Right renal pelvis (tissue), 4 donors: ENCODE results near the gene OR2V1. TPM values are rescaled to one million over a fixed set of nuclear protein-coding genes. Genes with fewer than 3 reads are reported as not detected.
"Not testable (repeated sequence)": the region's sequence is repeated elsewhere in the genome, so short reads cannot be mapped to it uniquely, and the experiment has no call there.

Experiments used
- DNase-seq, 4 donors: peaks; one replicate each; pipeline ENCODE4 v3.0.0-alpha.2; 2013; ENCODE audit warnings: low read depth in 4 of 4, low spot score in 3 of 4, missing footprints in 1 of 4
- polyA plus RNA-seq, 4 donors: library from polyadenylated mRNA; unstranded; fragments of 120-200 nt; gene quantifications; one replicate each; pipeline ENCODE4 v1.2.1, GENCODE V29; 2013; ENCODE audit not compliant: insufficient read length in 4 of 4

OR2V1 gene
- polyA plus RNA-seq, 4 donors, result 0.03 TPM; not detected in 3

DNA sequence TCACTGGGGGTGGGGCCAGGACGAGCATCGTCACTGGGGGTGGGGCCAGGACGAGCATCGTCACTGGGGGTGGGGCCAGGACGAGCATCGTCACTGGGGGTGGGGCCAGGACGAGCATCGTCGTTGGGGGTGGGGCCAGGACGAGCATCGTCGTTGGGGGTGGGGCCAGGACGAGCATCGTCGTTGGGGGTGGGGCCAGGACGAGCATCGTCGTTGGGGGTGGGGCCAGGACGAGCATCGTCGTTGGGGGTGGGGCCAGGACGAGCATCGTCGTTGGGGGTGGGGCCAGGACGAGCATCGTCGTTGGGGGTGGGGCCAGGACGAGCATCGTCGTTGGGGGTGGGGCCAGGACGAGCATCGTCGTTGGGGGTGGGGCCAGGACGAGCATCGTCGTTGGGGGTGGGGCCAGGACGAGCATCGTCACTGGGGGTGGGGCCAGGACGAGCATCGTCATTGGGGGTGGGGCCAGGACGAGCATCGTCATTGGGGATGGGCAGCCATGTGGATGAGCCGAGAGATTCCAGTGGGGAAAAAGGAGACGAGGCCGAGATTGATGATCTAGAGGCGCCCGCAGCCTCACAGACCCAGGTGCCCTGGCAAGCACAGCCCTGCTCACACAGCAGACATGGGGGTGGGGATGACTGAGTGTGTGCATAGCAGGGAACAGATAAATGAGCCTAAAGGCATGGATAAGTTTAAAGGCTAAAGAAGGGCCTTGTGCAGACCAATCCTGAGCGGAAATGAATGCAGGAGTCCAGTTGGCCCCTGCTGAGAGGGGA is 30.0 kb upstream of the OR2V1 start:
- DNase-seq, result not testable (repeated sequence)

DNA sequence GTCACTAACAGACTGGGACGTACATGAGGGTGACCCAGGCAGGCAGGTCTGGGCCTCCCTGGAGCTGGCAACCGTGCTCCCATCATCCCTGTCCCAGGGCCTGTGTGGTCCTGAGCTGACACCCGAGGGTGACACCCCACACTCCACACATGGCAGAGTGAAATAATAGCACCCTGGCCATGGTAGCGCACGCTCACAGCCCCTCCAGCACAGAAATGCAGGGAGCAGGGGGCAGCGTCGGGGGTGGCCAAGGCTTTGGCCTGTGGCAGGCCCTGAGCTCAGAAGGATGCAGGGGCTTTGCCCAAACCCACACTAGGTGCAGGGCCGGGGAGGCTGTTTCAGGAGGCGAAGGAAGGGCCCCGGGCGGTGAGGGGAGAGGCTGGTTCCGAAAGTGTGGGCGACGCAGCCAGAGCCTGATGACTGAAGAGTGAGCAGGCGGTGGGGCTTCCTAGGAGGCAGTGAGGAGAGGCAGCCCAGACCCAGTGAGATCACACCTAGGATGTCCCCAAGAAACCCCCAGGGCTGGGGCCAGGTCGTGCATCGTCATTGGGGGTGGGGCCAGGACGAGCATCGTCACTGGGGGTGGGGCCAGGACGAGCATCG is 29.3 kb upstream of the OR2V1 start:
- no peak for DNase-seq

DNA sequence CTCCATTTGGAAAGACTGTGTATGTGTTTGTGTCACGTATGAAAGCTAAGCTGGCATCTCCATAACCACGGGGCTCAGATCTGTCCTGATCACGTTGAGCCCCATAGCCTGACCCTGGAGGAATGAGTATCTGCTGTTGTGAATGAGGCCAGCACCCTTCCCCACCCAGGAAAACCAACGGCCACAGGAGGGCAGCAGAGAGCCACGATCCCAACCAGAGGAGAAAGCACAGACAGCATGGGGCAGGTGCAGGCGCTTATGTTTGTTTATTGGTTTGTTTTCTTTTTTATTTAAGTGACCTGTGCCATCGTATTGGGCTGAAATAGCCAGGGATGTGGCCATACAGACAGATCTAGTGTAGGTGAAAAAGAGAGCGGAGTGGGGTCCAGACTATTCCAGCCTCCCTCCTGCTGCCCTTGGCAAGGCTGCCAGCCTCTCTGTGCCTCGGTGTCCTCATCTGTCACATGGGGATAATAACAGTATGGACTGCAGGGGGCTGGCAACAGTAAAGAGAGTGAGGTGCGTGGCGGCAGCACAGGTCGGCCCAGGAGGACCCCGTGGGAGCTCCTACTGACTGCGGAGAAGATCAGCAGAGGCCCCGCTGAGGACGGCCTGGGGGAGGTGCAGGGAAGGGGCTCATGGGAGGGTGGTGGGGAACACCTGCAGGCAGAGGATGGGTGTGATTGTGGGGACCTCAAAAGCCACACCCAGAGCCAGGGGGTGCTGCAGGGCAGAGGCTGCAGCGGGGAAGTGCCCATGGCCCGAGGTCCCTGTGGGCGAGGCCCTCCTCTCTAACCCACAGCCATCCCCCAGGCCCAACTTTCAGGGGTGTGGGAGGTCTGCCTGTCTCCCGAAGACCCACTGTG is 28.6 kb upstream of the OR2V1 start:
- DNase-seq, result peak in 3 of 4 donors; percentile 64 to 73 (median 65)

DNA sequence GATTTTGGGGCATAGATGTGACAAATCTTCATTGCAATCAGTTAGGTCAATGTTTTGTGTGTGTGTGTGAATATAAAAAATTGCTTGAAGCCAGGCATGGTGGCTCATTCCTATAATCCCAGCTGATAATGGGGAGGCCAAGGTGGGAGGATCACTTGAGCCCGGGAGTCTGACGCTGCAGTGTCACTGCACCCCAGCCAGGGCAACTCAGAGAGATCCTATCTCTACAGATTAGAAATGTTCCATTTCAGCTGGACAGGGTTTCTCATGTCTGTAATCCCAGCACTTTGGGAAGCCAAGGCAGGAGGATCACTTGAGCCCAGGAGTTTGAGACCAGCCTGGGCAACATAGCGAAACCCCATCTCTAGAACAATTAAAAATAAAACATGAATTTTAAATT is 27.9 kb upstream of the OR2V1 start:
- DNase-seq, result no peak

DNA sequence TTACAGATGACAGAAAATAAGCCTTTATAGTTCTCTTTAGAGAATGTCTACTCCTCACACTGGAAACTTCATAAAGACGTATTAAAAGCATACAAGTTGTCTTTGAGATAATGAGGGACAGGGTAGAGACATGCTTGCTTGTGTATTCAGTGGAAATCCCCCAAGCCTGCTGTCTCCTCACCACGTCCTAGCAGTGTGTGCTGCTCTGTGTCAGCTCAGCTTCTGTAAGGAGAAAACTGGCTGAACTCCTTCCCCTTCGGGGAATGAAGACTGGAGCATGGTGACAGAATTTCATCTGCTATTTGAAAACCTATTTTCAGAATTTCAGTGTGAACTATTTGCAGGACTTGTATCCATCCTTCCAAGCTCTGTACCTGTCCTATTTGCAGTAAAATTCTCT is 25.8 kb upstream of the OR2V1 start:
- no peak for DNase-seq

DNA sequence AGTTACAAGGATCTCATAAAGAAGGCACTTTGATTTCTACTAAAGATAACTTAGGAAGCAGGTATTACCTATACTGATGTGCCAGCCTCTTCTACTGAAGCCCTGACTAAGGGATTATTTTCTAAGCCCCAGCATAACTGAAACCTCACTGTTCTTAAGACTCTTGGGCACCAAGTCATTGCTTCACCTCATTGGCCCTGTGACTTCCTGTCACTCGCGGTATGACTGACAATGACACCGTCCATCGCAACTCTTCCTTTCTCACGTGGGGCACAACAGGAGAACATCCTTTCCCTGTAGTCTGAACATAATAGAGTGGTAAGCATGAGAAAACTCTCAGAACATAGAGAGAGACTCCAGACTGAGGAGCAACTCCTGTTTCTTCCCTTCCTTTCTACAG is 22.8 kb upstream of the OR2V1 start:
- no peak for DNase-seq

DNA sequence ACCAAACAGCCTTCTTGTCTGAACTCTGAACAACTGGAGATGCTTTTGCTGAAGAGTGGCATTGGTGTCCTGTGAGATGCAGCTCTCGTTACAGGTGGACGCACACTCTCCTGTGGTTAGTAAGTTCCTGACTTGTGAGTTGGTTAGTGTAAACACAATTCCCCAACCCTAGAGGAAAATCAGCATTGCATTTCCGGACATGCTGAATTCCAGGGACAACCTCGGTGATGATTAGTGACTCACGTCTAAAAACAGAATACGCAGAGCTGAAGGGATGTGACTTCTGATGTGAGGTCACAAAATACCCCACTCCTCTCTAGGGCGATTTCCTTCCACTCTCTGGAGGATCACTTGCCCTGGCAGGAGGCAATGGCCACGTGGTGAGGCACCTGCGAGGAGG is 21.4 kb upstream of the OR2V1 start:
- DNase-seq, result no peak

DNA sequence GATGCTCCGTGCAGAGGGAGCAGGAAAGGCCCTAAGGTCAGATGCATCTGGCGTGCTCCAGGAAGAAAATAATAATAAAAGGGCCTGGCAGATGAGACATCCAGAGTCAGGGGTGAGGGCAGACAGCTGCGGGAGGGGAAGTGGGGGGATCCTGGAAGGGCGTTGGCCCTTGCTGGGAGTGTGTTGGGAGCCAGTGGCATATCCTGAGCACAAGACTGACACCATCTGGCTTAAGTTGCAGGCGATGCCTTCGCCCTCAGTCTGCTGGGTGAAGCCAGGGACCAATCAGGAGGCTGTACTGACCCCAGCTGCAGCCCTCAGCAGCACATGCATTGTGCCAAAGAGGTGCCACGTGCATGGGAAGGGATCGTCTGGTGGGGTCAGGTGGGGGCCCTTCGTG is 20.2 kb upstream of the OR2V1 start:
- DNase-seq, result no peak

DNA sequence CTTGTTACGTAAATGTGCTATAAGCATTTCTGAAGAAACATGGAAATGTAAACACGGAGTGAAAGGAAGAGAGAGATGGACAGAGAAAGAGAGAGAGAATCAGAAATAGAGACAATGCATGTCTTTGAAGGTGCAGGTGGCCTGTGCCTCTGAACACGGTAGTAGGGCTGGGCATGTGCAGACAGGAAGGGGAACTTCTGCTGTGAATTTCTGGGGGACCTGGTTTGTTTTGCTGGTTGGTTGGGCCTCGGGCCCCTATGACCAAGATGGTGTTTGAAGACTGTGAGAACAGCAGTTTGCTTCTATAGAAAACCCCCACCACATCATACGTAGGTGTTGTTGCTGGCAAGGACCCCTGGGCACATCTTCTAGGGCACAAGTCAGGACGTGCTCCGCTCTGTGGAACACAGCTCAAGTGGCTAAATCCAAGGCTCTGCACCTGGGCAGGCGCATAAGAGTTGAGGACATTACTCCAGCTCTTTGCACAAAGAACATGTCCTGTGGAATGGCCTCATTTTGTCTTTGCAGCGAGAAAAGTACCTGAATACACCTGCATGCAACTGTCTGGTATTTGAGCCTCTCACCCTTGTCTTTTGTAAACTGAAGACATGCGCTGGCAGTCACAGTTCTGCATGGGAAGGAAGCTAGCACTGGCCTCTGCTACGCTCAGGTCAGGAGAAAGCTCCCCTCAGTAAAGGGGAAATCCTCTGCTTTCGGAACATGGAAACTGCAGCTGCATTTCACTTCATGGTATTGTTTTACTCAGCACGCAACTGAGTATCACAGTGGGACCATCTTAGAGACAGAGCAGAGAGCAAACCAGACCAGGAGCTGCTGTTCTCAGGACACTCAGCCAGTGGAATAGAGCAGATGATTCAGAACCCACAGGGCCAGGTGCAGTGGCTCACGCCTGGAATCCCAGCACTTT is 19.1 kb upstream of the OR2V1 start:
- no peak for DNase-seq

DNA sequence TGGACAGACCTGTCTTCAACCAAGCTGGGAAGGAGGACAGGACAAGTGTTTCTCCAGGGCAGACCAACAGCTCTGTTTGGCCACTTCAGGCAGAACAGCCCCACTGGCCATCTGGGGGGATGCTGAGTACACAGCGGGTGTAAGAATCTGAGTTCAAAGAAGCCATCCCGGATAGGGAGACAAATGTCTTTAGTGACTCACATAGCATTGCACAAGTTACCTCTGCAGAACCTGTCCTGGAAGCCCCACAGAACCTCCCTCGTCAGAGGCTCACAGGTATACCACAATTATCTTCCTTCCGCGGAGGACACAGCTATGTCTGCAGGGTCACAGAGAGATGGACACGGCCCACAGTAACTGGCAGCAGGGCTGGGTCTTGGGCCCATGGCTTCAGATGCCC is 18.4 kb upstream of the OR2V1 start:
- no peak for DNase-seq

DNA sequence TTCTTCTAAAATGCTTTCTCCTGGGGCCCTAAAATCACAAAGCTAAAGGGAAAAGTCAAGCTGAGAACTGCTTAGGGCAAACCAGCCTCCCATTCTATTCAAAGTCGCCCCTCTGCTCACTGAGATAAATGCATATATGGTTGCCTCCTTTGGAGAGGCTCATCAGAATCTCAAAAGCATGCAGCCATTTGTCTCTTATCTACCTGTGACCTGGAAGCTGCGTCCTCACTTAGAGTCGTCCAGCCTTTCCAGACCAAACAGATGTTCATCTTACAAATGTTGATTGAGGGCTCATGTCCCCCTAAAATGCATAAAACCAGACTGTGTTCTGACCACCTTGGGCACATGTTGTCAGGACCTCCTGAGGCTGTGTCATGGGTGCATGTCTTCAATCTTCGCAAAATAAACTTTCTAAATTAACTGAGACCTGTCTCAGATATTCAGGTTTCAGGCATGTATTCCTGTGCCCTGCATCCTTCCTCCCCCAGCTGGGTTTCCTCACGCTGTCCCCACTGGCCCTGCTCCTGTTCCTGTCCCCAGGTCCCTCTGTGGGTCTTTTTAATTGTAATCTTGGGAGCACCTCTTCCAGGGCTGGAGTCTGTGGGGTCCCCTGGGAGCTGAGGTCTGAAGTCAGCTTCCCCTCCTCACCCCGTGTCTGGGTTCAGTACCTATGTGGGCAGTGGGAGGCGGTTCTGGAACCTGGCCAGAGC is 16.1 kb upstream of the OR2V1 start, which contains the start of gene OR2V2:
OR2V2 (plus strand) TSS at position 660 of the 710 bp plus-strand sequence. CDS start 7,357 bp downstream, outside the sequence.
- DNase-seq, result not testable (repeated sequence)

DNA sequence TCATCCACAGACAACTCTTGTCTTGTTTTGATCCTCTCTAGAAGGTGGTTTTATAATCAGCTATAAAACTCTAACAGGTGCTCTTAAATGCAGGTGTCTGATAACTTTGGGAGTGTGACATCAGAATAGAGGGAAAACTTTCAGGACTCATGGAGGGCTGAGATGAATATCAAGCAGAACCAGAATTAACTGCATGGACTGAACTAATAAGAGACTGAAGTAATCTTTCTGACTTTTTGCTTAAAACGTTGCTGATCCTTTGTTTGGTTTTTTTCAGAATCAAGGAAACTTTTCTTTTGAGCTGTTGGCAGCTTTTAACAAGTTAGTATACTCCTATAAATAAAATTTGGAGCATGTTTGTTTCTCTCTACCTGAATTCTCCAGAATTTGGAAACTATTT is 14.2 kb upstream of the OR2V1 start:
- no peak for DNase-seq

DNA sequence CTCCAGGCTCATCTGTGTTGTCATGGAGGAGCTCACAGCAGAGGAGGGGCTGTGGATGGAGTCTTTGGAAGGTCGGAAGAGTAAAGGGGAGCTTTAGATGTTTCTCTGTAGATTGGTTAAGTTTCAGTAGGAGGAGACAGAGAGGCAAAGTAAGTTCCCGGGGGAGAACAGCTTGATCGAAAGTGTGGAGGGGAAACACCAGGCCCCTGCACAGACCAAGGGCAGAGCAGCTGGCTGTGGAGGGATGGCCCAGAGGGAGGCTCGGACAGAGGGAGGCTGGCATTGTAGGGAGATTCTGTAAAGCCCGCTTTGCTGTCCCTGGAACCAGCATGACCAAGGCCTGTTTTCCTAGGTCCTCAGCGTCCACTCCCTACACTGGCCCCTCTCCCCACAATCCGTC is 11.1 kb upstream of the OR2V1 start:
- DNase-seq, result no peak

DNA sequence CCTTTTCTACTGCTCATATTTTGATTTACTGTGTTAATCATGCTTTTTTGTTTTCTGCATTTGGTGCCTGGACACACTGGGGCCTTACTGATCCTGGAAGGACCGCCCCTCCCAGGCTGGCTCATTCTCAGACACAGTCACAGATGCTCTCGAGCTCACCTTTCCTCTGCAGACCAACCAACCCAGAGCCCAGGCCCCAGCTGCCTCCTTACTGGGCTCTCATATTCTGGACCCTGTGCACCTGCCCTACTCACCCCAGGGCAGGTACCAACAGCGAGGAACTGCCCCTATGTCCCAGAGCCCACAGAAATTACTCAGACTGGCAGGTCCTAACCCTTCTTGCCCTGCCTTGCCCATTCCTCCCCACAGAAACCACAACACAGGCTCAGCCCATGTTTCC is 9.8 kb upstream of the OR2V1 start:
- no peak for DNase-seq

DNA sequence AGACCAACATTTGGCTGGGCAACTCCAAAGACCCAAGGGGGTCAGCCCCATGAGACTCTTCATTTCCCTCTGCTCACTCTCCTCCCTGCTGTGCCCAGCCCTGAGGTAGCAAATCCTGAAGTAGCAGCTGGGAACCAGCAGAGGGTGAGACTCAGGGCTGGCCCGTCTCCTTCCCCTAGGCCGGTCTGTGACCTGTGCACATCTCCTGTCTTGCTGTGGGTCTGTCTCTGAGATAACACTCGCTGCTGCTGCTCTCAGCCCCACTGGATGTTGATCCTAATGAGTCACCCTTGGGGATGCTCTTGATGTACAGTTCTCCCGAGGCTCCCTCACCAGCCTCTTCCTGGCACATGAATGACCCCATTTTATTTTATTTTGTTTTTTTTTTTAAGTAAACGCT is 7.3 kb upstream of the OR2V1 start:
- no peak for DNase-seq

DNA sequence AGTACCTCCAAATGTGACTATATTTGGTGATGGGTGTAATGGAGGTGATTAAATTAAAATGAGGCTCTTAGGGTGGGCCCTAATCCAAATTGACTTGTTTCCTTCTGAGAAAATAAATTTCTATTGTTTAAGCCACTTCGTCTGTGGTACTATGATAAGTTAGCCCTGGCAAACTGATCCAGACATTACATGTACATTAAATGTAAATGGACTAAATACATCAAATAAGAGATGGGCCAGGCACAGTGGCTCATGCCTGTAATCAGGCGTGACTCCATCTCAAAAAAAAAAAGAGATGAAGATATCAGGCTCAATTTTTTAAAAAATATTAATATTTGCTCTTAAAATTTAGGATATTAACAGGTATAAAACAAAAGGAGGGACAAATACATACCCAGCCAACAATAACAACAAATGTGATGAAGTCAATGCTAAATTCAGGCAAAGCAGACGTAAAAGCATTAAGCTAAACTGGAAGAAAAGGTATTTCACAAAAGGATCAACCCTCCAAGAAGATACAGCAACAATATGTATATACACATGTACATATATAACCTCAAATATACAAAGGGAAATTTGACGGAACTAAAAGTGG is 5.5 kb upstream of the OR2V1 start:
- no peak for DNase-seq

DNA sequence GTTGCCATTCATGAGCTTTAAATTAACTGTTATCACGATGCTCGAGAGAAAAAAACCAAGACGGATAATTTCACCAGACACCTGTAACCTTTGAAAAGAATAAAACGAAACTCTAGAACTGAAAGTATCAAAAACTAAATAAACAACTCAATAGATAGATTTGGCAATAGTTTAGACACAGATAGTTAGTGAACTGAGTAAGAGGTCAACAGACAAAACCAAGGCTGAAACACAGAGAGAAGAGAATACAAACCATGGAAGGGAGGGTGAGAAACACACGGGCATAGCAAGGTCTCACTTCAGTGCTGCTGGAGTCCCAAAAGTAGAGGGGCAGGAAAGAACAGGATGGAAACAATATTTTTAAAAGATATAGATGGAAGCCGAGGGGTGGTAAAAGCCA is 3.3 kb upstream of the OR2V1 start:
- no peak for DNase-seq

DNA sequence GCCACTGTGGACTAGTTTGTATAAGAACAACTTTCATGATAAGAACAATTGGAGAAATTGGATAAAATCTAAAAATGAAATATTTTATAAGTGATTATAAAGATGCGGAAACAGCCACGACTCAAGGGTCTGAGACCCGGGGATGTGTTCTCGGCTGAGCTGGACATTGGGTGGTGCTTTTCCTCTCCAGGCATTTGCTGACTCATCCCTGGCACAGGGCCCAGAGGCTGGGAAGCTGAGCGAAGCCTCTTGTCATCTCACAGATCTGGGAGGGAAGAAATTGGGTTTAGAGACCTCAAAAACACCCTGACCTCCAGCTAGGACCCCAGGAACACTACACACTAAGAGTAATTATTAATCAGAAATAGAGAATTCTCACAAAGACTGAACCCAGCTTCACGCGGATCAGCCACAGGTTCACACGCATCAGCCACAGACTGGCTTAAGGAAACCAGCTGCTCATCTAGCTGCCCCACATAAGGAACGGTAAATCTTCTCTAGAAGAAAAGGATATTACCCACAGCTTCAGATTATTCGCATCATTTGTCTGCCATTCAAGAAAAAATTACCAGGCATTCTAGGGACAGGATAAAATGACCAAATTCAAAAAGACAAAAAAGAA is 2.8 kb upstream of the OR2V1 start:
- DNase-seq, result no peak

DNA sequence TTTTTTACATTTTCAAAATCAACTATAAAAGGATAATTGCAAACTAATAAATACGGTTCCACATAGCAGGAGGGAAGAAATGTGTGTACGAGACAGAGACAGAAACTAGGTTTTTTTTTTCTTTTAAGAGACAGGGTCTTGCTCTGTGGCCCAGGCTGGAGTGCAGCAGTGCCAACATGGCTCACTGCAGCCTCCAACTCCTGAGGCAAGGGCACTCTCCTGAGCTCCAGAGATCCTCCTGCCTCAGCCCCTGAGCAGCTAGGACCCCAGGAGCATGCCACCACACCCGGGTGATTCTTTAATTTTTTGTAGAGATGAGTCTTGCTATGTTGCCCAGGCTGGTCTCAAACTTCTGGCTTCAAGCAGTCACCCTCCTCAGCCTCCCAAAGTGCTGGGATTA is 2.1 kb upstream of the OR2V1 start:
- no peak for DNase-seq
